Vagina (tissue), 2 donors: ENCODE results near the gene ATPAF2.
A peak's percentile ranks its signal among the peaks of the same experiment; 100 is the strongest.

Source experiments
- POLR2A ChIP-seq, 2 donors: fragments of 450-650 bp; IDR thresholded peaks; one replicate each; pipeline ENCODE4 v1.6.1; 2017; ENCODE audit warnings: antibody characterized with exemption in 2 of 2, mild to moderate bottlenecking in 2 of 2, moderate library complexity in 2 of 2
- POLR2AphosphoS5 ChIP-seq, 2 donors: sonication (generic); formaldehyde crosslinking; IDR thresholded peaks; one replicate each; pipeline ENCODE4 v1.9.0; 2017; ENCODE audit warnings: antibody characterized with exemption in 2 of 2, mild to moderate bottlenecking in 2 of 2, low read depth in 1 of 2; ENCODE audit not compliant: insufficient read depth in 1 of 2
- TF ChIP-seq, protein P1 (sequence below), 3 experiments: fragments of 450-650 bp in 2 of 3; fragments of 200-600 bp in 1 of 3; sonication (generic) in 1 of 3; IDR thresholded peaks; one replicate each; pipeline ENCODE4 v1.5.1; 2017 to 2019; ENCODE audit warnings: antibody characterized with exemption in 3 of 3, mild to moderate bottlenecking in 2 of 3, moderate library complexity in 2 of 3

DNA sequence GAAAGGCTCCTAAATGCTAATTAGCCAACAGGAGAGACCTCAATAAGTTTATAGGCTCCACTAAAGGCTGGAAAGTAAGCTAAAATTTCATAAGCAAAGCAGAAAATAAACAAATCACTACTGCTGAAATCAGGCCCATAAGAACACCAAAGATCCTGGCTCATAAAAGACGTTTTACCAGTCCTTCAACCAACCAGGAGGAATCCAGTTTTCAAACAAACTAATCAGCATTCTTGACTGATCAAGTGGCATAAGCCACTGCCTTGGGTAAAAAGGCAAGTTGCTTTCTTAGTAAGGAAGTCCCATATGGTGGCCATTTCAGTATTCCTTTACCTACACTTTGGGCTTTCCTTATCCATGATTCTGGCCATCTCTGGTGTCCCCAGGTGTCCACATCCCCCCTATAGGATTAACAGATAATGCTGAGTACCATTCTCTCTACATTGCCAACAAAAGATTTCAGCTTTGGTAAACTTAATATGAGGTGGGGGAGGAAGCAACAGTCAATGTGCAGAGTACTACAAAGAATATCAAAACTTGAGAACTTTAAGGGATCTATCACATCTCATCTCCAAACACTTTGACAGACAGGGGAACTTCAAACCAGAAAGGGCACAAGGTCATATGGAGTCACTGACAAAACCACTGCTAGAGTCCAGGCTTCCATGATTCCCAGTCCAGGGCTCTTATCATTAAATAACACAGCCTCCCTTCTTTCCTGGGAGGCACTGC lies 68.1 kb downstream of the ATPAF2 start:
- TF ChIP-seq, protein P1, sequence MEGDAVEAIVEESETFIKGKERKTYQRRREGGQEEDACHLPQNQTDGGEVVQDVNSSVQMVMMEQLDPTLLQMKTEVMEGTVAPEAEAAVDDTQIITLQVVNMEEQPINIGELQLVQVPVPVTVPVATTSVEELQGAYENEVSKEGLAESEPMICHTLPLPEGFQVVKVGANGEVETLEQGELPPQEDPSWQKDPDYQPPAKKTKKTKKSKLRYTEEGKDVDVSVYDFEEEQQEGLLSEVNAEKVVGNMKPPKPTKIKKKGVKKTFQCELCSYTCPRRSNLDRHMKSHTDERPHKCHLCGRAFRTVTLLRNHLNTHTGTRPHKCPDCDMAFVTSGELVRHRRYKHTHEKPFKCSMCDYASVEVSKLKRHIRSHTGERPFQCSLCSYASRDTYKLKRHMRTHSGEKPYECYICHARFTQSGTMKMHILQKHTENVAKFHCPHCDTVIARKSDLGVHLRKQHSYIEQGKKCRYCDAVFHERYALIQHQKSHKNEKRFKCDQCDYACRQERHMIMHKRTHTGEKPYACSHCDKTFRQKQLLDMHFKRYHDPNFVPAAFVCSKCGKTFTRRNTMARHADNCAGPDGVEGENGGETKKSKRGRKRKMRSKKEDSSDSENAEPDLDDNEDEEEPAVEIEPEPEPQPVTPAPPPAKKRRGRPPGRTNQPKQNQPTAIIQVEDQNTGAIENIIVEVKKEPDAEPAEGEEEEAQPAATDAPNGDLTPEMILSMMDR (IDR thresholded peaks at IDR 0.05) = no peak
- TF ChIP-seq POLR2AphosphoS5 (IDR thresholded peaks at IDR 0.05; ENCODE audit: insufficient read depth in 1 of 2, low read depth in 1 of 2) = peak in 1 of 2 donors; percentile 82
- TF ChIP-seq POLR2A (IDR thresholded peaks at IDR 0.05) = no peak
